GM13977 (cell line): ENCODE results near the gene KRTAP5-2.

Source experiments
- DNase-seq: peaks from one replicate; pipeline ENCODE4 v3.0.0; 2012; ENCODE audit warnings: low spot score
- CTCF ChIP-seq: IDR thresholded peaks from 2 replicates; pipeline ENCODE4 v1.5.1; 2012; ENCODE audit warnings: mild to moderate bottlenecking, control low read depth; ENCODE audit not compliant: insufficient read depth; ENCODE audit errors: extremely low read depth, missing control alignments
- in situ Hi-C: fragments of 300-500 bp; cut with MboI; formaldehyde crosslinking; loops from one replicate; pipeline ENCODE4 v1.12.0; 2022; ENCODE audit warnings: low sequenced_read_pairs, low pct_unique_long_range_greater_than_20kb, mixed read lengths, inconsistent platforms; ENCODE audit not compliant: unreplicated experiment

KRTAP5-2 gene

GRCh38 chr11:1568441-1568911, 29.6 kb downstream of the KRTAP5-2 start:
- DNase-seq = no peak
- in situ Hi-C loops = no loop called here
- TF ChIP-seq CTCF = no peak

DNA sequence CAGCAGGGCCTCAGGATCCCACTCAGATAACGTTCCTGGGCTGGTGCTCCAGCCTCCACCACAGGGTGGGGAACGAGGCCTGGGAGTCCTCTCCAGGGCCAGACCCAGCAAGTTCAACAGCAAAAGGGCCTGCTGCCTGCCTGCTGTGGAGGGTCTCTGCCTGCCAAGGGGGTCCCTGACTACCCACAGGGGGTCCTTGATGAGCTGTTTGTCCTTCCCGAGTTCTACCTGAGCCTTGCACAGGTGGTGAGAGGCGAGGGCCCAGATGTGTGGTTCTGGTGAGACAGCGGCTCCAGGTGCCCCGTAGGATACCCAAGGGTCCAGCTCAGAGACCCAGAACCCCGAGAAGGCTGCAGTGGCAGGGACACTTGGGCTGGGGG, 30.4 kb downstream of the KRTAP5-2 start:
- in situ Hi-C loops = no loop called here
- no peak for DNase-seq
- no peak for TF ChIP-seq CTCF

DNA sequence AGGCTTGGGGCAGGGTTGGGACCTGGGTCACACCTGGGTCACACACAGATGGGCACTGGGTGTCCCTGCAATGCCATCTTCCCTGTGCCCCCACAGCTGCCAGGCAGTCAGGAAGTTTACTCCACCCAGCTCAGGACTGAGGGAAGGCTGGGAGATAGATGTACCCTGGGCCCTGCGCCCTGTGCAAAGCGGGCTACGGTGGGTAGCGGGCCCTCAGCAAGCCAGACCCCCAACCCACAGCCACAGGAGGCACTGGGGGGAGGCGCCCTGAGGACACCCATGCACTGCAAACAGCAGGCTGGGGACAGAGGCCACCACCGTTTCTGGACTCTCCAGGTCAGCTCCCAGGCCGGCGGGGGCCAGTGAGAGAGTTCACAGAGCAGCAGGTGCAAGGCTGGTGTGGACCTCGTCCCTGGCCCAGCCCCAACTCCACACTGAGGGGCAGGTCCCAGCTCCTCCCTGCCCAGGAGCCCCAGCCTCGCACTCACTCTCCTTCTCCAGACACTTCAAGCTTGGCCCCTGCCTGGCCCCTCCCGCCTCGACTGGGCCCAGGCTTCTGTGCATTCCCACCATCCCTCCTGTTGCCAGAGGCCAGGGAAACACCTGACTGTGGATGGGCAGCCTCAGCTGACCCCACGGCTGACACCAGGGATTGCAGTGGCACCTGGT, 30.9 kb downstream of the KRTAP5-2 start:
- in situ Hi-C loops = no loop called here
- DNase-seq = no peak
- TF ChIP-seq CTCF = no peak

GRCh38 chr11:1566381-1567051, 31.6 kb downstream of the KRTAP5-2 start:
- peak; percentile 7 for TF ChIP-seq CTCF
- in situ Hi-C loops = no loop called here
- DNase-seq = no peak

- no peak for DNase-seq
- in situ Hi-C loops = no loop called here
- no peak for TF ChIP-seq CTCF
Observed at GRCh38 chr11:1565904-1566247, 32.2 kb downstream of the KRTAP5-2 start.

DNA sequence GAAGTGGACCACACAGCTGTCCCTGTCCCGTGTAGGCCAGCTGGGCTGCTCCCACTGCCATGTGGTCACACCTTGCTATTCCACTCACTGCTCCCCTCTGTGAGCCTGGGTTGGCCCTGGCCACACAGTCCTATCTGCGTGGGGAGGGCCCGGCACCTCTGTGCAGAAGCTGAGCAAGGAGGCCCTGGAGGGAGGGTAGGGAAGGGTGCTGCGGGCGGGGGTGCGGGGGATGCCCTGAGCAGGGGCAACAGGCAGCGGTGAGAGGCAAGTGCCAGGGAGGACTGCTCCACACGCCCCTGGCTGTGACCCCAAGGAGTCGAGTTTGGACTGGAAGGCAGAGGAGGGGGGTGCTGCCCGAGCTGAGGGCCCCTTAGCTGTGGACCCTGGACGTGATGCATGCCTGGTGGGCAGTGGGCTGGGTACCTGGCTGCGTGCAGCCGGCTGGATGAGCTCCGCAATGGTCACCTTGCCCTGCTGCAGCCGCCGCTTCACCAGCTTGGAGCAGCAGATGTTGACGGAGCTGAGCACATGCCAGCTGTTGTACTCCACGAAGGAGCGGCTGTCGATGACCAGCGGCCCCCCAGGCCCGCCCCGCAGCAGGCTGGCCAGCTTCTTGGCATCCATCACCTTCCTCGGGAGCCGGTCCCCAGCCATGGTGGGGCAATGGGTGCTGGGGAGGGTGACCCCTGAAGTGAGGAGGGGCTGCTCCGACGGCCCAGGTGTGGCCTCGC, 32.8 kb downstream of the KRTAP5-2 start:
- no peak for DNase-seq
- TF ChIP-seq CTCF = no peak
- in situ Hi-C loops = no loop called here
